GM12801 (cell line): ENCODE results near the gene FRMD4B.

Experiments used
- TF ChIP-seq, protein P1 (sequence below): IDR thresholded peaks from one replicate; pipeline ENCODE4 v1.5.1; 2011; ENCODE audit warnings: control low read depth; ENCODE audit not compliant: insufficient read length; ENCODE audit errors: extremely low read depth

Gene FRMD4B

DNA sequence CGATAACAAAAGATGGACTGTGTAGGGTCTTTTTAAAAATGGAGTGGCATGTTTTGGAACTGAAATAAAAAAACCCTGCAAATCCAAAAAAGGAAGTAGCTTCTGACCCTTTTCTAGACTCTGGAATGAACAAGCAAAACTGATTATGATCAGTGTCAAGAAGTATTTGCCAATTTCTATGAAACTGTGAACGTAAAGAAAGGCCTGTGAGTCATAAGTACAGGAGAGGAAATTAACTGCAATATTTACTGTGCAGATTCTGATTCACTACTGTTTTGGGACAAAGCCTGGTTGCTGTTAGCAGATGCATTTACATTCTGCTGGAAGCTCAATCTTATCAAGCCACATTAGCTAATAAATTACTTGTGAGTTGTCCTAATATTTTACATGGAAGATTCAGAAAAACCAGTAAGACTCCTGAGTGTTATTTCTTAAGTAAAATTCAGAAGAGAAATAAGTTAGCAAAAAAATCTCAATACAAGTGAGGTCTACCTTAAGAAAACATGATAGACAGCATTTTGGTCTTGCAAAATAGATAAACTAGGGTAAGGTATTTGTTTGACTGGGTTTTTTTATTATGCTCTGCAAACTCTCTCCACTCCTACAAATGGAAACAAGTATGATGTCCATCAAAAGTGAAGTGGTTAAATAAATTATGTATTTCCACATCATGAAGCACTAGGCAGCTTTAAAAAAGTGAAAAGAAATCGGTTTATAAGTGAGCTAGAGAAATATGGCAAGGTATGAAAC lies 173.3 kb downstream of the FRMD4B start:
- TF ChIP-seq, protein P1, sequence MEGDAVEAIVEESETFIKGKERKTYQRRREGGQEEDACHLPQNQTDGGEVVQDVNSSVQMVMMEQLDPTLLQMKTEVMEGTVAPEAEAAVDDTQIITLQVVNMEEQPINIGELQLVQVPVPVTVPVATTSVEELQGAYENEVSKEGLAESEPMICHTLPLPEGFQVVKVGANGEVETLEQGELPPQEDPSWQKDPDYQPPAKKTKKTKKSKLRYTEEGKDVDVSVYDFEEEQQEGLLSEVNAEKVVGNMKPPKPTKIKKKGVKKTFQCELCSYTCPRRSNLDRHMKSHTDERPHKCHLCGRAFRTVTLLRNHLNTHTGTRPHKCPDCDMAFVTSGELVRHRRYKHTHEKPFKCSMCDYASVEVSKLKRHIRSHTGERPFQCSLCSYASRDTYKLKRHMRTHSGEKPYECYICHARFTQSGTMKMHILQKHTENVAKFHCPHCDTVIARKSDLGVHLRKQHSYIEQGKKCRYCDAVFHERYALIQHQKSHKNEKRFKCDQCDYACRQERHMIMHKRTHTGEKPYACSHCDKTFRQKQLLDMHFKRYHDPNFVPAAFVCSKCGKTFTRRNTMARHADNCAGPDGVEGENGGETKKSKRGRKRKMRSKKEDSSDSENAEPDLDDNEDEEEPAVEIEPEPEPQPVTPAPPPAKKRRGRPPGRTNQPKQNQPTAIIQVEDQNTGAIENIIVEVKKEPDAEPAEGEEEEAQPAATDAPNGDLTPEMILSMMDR, result no peak

DNA sequence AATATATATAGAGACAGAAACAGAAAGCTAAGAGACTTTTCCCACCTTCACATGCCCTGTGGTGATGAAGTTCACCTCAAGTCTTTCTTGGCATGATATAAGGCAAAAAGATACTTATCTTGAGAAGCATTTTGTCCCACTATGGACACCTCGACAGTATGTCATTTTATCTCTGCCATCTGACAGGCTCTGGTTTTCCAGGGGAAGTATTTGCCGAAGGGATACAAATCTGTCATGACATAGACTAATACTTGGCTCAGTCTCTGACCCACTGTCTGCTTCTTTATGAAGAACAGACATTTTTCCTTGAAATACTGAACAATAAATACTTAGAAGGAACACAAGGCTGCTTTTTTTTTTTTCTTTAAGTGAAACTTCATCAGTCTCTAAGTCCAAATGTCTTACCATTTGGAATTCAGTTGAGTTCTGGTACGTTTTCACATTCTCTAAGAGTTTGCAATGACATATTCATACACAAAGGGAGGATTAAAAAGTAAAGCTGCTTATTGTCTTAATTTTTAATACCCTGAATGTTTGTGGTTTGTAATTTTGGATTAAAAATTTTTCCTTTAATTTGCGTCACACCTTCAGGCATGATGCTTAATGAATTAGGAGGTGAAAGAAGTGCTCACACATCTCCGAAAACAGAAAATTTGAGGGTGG lies 175.7 kb downstream of the FRMD4B start:
- TF ChIP-seq, protein P1, result no peak

DNA sequence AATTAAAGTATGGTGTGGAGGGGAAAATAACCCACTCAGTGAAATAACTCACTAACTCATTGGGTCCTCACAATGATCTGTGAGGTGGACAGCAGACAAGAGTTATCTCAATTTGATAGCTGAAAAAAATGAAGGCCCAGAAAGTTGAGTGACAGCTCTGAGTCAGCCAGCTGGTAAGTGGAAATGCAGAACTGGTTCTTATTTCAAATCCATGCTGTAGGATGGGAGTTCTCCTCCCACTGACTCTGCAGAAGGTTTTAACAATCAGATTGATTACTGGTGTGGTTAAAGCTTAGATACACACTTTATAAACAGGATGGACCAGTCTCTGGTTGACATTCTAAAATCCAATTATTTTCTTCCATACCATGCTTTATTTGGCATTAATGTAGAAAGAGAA lies 176.5 kb downstream of the FRMD4B start:
- TF ChIP-seq, protein P1, result no peak

DNA sequence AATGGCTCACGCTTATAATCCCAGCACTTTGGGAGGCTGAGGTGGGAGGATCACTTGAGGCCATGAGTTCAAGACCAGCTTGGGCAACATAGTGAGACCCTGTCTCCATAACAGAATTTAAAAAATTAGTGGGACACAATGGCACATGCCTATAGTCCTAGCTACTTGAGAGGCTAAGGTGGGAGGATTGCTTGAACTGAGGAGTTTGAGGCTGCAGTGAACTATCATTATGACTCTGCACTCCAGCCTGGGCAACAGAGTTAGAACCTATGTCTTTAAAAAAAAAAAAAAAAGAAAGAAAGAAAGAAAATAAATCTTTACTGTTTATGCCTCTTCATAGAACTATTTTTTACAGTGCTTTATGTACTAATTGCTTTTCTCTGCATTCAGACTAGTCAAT lies 178.9 kb downstream of the FRMD4B start:
- TF ChIP-seq, protein P1, result no peak

DNA sequence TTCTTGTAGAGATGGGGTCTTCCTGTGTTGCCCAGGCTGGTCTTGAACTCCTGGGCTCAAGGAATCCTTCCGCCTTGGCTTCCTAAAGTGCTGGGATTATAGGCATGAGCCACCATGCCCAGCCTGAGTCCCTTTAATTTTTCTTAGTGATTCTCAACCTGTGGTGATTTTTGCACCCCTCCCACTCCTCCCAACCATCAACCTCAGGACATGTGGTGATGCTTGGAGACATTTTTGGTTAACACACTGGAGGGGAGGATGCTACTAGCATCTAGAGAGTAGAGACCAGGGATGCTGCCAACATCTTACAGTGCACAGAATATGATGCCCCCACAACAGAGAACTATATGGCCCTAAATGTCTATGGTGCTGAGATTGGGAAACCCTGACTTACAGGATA lies 180.5 kb downstream of the FRMD4B start:
- TF ChIP-seq, protein P1, result no peak

DNA sequence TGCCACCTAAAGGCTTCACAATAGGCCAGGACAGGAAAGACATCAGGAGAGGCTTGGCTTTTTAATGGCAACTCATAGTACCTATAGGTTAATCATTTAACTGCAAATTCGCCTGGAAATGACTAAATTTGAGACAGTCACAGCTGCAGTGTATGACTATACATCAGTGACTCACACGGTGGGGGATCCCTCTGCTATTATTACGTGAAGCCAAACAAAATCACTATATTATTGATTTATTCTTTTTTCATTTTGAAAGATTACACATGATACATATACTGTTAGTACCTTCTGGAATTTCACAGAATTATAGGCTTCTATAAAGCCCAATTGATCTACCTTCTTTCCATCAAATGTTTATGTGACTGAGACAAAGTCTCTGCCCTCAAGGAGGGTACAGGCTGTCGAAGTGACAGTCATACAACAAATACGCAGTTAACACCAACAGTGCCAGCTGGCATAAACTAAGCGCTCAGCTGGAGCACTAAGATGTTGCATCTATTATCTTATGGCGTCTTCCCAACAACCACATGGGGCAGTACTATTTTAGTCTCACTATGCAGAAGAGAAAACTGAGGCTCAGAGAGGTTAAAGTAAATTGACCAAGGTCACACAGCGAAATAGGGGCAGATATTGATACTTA lies 181.5 kb downstream of the FRMD4B start:
- TF ChIP-seq, protein P1, result no peak

DNA sequence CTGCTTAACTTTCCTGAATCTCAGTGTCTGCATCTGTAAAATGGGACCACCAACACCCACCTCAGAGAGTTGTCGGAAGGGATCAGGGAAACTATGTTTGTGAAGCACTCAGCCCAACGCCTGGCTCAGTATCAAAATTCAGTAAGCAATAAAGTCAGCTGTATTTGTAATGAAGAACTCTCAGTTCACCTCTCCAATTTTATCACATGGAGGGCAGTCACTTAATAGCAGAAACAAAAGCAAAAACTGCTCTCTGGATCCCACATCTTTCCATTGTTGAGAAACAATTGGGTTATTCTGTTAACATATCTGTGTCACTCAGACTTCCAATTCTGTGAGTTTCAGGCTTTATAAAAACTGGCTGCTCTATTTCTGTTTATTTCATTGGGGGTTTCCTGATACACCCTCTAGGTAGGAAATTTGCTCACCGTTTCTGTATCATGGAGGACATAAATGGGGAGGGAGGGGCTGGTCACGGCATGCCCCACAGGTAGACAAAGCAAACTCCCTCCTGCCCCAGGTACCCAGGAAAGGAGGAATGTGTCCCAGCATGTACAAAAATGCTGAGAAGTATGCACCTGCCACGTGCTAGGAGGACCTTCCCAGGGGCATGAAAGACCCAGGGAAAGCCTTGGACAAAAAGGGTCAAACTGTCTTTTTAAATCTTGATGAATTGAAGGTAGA lies 182.1 kb downstream of the FRMD4B start:
- TF ChIP-seq, protein P1, result no peak
